ENCODE results near the gene CALD1.

DNA sequence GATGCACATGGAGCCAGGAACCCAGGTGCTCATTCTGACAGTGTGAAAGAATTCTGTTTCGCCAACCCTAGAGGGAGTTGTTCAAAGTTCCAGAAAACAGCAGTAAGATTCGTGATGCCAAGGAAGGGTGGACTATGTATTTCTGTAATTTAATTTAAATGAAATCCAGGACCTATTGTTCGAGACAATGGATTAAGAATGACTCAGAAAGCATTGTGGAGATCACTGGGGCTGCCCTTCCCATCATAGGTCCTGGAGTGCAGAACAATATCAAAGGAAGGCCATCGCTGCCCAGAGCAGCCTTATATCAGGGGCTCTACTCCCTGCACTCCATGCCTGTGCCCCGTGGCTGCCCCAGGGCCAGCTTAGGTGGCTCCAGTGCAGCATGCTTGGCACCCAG, 32.1 kb upstream of the CALD1 start:
- TF ChIP-seq, protein P1, sequence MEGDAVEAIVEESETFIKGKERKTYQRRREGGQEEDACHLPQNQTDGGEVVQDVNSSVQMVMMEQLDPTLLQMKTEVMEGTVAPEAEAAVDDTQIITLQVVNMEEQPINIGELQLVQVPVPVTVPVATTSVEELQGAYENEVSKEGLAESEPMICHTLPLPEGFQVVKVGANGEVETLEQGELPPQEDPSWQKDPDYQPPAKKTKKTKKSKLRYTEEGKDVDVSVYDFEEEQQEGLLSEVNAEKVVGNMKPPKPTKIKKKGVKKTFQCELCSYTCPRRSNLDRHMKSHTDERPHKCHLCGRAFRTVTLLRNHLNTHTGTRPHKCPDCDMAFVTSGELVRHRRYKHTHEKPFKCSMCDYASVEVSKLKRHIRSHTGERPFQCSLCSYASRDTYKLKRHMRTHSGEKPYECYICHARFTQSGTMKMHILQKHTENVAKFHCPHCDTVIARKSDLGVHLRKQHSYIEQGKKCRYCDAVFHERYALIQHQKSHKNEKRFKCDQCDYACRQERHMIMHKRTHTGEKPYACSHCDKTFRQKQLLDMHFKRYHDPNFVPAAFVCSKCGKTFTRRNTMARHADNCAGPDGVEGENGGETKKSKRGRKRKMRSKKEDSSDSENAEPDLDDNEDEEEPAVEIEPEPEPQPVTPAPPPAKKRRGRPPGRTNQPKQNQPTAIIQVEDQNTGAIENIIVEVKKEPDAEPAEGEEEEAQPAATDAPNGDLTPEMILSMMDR (IDR thresholded peaks at IDR 0.05; ENCODE audit: poor library complexity, severe bottlenecking) = no peak
- TF ChIP-seq TAF1 (IDR thresholded peaks at IDR 0.05; ENCODE audit: low read depth) (no peak), EZH2 (IDR thresholded peaks at IDR 0.05; ENCODE audit: borderline replicate concordance, insufficient read depth, low read length, poor library complexity, severe bottlenecking) (no peak)
